ENCODE measurements around the gene MARK3.

Gene MARK3

DNA sequence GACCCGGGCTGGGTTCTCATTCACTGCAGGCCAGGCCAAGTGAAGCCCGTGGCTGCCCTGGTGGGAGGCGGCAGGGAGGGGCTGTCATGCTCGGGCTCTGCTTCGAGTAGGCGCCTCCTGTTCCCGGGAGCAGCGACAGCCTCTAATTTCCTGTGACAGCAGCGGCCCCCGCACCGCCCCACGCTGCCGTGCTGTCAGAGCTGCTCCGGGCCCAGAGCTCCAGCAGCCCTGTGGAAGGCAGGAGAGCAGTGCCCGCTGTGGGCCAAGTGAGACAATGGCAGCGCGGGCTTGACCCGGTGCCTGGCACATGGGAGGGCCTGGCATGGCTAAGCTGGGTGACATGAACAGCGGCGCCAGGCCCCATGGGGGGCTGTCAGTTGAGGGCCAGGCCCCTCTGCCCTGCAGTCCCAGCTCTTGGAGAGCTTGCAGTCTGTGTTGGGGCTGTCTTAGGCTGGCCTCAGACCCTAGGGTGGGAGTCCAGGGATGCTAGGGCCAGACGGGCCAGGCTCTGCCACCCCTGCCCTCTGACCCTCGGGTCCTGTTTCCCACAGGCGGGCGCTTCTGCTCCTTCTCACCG is 148.9 kb downstream of the MARK3 start:
- no peak for DNase-seq (ENCODE audit: low read depth in 2 of 3, low spot score in 1 of 3)

- DNase-seq (ENCODE audit: low read depth in 2 of 3, low spot score in 1 of 3): no peak
Observed at GRCh38 chr14:103534576-103535061, 149.4 kb downstream of the MARK3 start.

DNA sequence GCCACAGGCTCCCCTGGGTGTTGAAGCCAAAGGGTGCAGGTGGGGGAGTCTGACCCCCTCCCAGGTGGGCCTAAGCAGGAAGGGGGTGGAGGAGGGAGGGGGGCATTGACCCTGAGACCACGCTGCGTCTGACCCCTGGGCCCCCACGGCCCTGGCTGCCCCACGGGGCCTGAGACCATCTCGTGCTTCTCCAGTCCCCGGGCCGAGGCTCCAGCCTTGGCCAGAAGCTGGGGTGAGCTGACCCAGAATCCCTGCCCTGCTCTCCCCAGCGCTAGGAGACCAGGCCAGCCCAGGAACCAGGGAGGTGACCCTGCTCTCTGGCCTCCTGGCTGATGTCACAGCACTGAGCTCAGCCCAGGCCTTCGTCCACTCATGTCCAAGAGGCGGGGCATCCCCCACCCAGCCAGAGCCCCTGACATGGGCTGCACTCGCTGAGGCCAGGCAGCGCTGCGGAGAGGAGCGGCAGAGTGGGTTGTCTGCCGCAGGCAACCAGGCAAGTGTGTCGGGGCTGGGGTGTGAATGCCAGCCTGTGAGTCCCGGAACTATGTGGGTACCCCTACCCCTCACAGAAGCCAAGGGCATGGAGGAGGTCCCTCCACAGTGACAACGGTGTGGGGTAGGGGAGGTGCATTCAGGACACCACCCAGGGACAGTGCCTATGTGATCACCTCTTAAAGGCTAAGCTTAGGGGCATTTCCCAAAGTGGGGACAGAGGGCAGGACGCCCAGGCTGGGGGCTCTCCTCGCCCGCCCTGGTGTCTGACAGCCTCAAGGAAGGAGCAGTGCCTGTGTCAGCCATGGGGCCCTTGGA is 150.1 kb downstream of the MARK3 start:
- DNase-seq (ENCODE audit: low read depth in 2 of 3, low spot score in 1 of 3): no peak

DNA sequence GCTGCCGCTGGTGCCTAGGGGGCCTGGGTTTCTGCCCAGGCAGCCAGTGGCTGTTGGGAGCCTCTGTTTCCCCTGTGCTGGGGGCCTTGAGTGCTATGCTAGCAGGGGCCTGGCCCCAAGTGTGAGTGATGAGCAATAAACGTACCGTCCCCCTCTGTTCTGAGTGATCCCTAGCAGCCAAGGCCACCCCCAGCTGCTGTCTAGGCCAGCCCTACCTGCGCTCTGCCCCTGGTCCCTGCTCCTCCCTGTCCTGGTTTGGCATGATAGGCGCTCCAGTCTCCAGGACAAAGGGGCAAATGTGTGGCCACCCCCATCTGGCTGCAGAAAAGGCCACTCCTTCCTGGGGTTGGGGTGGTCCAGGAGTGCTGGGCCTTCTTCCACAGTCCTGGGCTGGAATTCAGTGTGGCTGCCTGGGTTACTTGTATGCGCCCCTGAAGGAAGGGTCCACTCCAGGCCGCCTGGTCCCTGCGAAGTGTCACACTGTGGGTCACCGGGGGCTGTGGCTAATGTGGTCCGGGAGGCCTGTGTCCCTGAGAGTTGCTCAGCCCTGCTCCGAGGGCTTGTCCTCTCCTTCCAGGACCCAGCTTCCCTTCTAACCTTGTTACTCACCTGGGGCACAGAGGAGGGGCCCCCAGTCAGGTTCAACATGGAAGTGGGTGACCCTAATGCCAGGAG is 150.8 kb downstream of the MARK3 start:
- no peak for DNase-seq (ENCODE audit: low read depth in 2 of 3, low spot score in 1 of 3)

DNA sequence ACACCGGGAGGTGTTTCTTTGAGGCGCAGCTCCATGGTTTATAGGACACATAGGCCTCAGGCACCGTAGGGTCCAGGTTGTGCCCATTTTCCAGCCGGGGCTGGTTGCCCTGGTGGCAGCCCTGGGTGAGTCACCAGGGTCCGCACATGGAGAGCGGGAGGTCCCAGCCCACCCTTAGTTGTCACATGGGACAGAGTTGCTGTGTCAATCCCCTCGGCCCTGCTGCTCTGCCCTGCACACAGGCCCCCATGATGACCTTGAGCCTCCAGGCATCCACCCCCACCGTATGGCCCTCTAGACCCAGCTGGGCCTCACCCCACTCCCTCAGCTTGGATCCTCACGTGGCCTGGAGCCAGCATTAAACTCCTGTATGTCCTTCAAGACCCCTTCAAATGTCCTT is 151.5 kb downstream of the MARK3 start:
- no peak for DNase-seq (ENCODE audit: low read depth in 2 of 3, low spot score in 1 of 3)

DNA sequence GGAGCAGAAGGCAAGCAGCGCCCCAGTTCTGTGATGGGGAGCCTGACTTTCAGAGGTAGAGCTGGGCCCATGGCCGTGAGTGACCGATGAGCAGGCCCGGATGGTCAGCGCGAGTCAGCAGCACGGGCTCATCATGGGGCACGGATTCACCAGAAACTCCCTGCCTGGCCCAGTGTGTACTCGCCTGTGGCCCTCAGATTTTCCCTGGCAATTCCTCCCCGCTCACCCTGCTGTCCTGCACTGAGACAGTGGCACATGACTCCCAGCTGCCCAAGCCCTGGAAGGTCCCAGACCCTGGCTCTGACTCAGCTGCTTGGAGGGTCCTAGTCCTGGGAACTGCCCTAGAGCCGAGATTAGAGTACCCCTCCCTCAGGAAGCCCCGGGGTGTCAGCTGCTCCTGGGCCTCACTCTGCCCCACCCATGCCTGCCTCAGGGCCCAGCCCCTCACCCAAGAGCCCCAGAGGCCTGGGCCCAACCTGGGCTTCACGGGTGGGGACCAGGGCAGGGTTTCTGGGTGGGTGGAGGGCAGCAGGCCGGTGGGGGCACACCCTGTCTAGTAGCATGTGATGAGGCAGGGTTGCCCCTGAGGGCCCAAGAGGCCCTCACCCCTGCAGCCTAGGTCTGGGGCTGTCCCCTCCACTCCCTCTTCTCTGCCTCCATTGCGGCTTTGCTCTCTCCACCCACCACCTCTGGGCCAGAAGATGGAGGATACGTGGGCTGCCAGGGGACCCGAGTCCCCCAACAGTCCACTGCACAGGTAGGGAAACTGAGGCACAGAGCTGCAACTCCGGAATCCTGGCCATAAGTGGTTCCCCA is 152.2 kb downstream of the MARK3 start:
- DNase-seq (ENCODE audit: low read depth in 2 of 3, low spot score in 1 of 3): no peak

GRCh38 chr14:103538291-103539055 is 153.3 kb downstream of the MARK3 start:
- no peak for DNase-seq (ENCODE audit: low read depth in 2 of 3, low spot score in 1 of 3)

GRCh38 chr14:103539056-103539825 is 154.0 kb downstream of the MARK3 start:
- no peak for DNase-seq (ENCODE audit: low read depth in 2 of 3, low spot score in 1 of 3)

DNA sequence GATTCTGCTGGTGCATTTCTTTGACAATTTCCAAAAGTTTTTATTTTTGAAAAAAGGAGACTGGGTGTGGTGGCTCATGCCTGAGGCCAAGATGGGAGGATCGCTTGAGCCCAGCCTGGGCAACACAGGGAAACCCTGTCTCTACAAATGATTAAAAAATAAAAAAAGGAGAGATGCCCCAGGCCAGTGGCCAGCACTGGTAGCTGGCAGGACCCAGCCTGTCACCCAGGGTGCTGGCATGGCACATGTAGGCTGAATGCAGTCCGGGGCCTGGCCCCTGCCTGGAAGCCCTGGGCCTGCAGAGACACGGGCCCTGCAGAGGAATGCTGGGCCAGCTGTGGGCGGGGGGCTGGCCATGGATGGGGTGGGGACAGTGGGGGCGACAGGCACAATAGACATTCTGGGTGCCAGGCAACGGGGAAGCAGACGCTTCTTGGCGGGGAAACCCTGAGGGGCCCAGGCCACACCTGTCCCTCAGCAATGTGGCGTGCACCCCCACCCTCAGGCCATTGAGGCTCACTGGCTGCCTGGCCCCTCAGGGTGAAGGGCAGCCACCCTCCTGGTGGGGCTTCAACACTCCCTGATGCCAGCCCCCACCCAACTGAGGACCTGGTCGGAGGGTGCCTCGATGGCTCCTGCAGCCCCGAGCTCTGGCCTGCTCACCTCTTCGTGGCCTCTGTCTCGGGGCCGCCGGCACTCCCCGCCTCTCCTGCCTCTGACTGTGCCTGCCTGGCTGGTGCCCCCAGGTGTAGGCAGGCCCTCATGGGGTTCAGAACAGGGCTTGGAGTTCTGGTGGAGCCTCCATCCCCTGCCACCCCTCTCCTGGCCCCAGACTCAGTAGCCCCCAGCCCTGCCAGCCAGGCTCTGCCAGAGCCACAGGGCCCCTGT is 155.8 kb downstream of the MARK3 start:
- no peak for DNase-seq (ENCODE audit: low read depth in 2 of 3, low spot score in 1 of 3)

GRCh38 chr14:103541709-103542604 is 156.7 kb downstream of the MARK3 start:
- DNase-seq (ENCODE audit: low read depth in 2 of 3, low spot score in 1 of 3): no peak

DNA sequence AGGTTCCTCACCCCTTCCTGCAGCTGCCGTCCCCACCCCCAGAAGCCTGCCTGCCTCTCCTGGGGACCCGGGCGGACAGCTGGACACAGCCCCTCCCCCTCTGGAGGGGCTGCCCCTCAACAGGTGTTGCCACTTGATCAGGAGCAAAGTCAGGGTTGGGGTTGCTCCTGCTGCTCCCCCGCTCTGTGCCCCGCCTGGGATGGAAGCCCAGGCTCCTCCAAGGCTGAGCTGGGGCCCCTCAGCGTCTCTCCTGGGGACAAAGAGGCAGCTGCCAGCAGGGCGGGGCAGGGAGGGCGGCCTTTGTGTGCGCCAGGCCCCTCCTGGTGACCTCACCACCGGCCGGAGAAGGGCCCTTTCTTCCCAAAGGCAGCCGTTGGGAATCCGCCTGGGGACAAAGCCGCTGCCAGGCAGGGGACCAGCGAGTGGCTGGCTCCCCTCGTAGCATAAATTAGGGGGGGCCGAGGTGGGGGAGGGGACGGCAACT is 157.4 kb downstream of the MARK3 start:
- no peak for DNase-seq (ENCODE audit: low read depth in 2 of 3, low spot score in 1 of 3)

GRCh38 chr14:103543140-103543539 is 157.9 kb downstream of the MARK3 start:
- DNase-seq (ENCODE audit: low read depth in 2 of 3, low spot score in 1 of 3): no peak

GRCh38 chr14:103543721-103544387 is 158.6 kb downstream of the MARK3 start:
- no peak for DNase-seq (ENCODE audit: low read depth in 2 of 3, low spot score in 1 of 3)

DNA sequence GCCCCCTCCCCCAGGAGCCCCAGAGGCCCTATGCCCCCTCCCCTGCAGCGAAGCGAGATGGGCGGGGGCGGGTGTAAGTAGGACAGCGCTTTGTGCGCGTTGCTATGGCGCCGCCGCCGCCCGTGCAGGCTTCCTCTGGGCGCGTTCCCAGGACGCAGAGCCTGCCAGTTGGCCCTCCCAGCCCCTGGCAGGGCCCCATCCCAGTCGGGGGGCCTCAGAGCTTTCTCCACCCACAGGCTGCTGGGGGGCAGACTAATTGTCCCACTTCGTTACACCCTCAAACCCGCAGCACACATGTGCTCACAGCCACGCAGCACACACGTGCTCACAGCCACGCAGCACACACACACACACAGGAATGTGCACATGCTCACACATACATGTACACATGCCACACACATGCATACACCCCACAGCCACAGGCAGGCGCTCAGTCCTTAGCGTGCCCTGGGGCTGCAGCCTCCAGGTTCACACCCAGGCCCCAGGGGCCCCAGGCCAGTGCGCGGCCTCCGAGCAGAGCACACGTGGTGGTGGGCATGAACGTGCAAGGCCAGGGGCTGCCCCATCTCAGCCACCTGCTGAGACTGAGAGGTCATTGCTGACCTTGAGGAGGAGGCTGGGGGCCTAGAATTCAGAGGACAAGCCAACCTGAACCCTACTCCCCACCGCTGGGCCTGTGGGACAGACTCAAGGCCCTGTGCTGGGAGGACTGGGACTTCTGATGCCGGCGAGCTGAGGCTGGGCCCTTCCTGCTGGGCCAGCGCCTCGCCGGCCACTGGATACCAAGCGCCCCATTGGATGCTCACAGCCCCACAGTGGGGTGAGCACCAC is 159.4 kb downstream of the MARK3 start:
- no peak for DNase-seq (ENCODE audit: low read depth in 2 of 3, low spot score in 1 of 3)

DNA sequence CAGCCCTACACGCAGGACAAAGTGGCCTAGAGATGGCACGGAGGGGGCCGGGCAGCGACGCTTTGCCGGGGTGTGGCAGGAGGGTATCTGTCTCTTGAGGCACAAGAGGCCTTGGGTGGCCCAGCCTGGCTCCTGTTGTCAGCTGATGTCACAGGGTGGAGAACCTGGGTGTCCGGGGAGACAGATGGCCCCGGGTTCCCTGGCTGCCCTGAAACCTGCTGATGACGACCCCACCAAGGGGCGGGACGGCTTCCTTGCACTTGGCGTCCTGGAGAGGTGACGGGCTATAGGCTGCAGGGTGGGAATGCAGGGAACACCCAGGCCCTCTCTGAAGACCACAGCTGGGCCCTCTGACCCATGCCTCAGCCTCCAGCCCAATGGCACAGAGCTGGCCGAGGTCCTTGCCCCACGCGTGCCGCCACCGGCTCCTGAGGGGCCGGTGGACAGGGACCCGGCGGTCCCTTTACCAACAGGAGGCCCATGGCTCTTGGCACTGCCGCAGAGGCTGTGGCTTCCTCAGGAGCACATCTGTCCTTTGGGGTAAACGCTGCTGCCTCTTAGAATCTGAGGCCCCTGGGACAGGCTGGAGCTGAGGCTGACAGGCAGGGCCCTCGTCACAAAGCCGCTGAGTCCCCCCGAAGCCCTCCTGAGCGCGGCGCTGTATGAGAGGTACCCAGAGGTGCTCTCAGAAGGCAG is 160.2 kb downstream of the MARK3 start:
- DNase-seq (ENCODE audit: low read depth in 2 of 3, low spot score in 1 of 3): no peak

All from stimulated activated CD4-positive, alpha-beta T cell treated with anti-CD3 and anti-CD28 coated beads, Interleukin-12 subunit alpha, Interleukin-12 subunit beta, amount 100 ng/mL, for 48 hours (primary cell).